Immature natural killer cell (primary cell): ENCODE data around the gene HSH2D. TPM values are rescaled to one million over a fixed set of nuclear protein-coding genes. Genes with fewer than 3 reads are reported as not detected.
A peak's percentile ranks its signal among the peaks of the same experiment; 100 is the strongest.
"Not testable (repeated sequence)": the region's sequence is repeated elsewhere in the genome, so short reads cannot be mapped to it uniquely, and the experiment has no call there.

Source experiments
- DNase-seq, 3 donors: peaks; one replicate each; pipeline ENCODE4 v3.0.0; 2022; ENCODE audit warnings: mixed read lengths in 1 of 3
- H3K27ac Mint-ChIP-seq, 6 donors: one replicate each; pipeline ENCODE4 v1.8.0; 2020; ENCODE audit warnings: mixed read lengths in 6 of 6, mild to moderate bottlenecking in 5 of 6, inconsistent platforms in 4 of 6, moderate library complexity in 3 of 6
- H3K27me3 Mint-ChIP-seq, 3 donors: one replicate each; pipeline ENCODE4 v1.8.0; 2020 to 2021; ENCODE audit warnings: low read depth in 3 of 3, mild to moderate bottlenecking in 3 of 3, mixed read lengths in 3 of 3, moderate library complexity in 3 of 3, inconsistent platforms in 1 of 3
- H3K36me3 Mint-ChIP-seq, 3 donors: one replicate each; pipeline ENCODE4 v1.8.0; 2020; ENCODE audit warnings: mixed read lengths in 3 of 3, inconsistent platforms in 2 of 3, mild to moderate bottlenecking in 2 of 3
- H3K4me1 Mint-ChIP-seq, 2 donors: one replicate each; pipeline ENCODE4 v1.8.0; 2020; ENCODE audit warnings: inconsistent platforms in 2 of 2, mild to moderate bottlenecking in 2 of 2, mixed read lengths in 2 of 2, moderate library complexity in 1 of 2
- H3K4me3 Mint-ChIP-seq, 5 donors: one replicate each; pipeline ENCODE4 v1.8.0; 2020; ENCODE audit warnings: mild to moderate bottlenecking in 5 of 5, mixed read lengths in 5 of 5, inconsistent platforms in 3 of 5, moderate library complexity in 3 of 5
- H3K9me3 Mint-ChIP-seq, 6 donors: one replicate each; pipeline ENCODE4 v1.8.0; 2020; ENCODE audit warnings: mild to moderate bottlenecking in 6 of 6, mixed read lengths in 6 of 6, inconsistent platforms in 4 of 6, moderate library complexity in 3 of 6
- polyA plus RNA-seq, 3 donors: library from polyadenylated mRNA; unstranded; fragments of 300-500 nt; fragmentation: Illumina TruSeq; gene quantifications; one replicate each; pipeline ENCODE4 v1.2.3, GENCODE V29; 2021

Gene HSH2D
- polyA plus RNA-seq, 3 donors from 2014 or later: 70.4 to 127 (median 97.4) TPM

DNA sequence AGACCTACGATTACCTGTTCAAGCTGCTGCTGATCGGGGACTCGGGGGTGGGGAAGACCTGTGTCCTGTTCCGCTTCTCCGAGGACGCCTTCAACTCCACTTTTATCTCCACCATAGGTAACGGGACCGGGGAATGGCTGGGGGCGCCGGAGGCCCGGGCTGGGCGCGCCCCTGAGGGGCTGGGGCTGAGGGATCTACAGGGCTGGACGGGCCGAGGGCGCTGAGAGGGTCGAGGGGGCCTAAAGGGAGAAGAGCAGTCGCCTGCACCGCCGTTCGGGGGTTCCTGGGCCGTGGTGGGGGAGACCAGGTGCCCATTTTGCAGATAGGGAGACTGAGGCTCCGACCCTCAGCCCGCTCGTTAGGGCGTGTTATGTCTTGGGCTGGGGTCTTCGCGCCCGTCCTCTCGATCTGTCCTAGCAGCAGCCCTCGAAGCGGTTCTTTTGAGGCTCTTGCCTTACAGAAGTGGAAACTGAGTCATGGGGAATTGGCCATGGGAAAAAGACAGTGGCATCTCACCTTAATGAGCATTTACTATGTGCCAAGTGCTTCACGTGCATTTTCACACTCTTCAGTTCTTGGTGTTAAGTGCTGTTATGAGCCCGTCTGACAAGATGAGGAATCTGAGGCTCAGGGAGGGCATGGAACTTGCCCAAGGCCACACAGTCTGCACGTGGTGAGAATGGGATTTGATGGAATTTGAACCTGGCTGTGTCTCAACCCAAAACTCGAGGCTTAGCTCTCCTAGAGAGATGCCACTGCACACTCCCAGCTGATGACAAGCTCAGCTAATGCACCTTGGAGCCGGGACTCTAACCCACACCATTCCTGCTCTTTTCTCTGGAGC, 31.4 kb upstream of the HSH2D start:
- Mint-ChIP-seq H3K36me3 (peaks cover 0 to 4% (median 3%) of the 10 kb centered on the region in 3 donors), H3K27ac (peak overlapping the region; percentile 95 to 99 (median 98)), H3K9me3 (no peaks in the 10 kb centered on the region), H3K27me3 (peaks cover 6 to 9% (median 8%) of the 10 kb centered on the region in 3 donors), H3K4me1 (peaks cover 44 to 57% of the 10 kb centered on the region in 2 donors), H3K4me3 (peak overlapping the region; percentile 95 to 98 (median 98))
- no peak for DNase-seq

DNA sequence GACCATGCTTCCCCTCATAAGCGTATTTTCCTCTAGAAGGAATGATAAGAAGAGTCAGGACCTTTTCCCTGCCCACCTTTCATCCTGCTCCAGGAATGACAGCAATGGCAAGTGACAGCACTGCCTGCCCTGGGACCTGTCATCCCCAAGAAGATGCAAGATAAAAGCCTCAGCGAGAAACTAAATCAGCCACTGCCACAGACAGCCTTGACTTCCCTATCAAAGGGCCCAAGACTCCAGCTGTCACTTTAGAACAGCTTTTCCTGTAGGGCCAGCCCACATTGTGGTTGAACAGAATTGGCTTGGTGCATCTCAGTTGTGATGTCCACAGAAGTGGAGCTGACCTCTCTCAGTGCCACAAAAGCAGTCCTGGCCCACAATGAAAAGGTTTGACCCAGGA, 30.7 kb upstream of the HSH2D start:
- H3K27me3 Mint-ChIP-seq: peaks cover 6 to 9% (median 8%) of the 10 kb centered on the region in 3 donors
- H3K4me3 Mint-ChIP-seq: peak overlapping the region; percentile 95 to 98 (median 98)
- H3K9me3 Mint-ChIP-seq: no peaks in the 10 kb centered on the region
- DNase-seq: no peak
- H3K4me1 Mint-ChIP-seq: peaks cover 51 to 64% of the 10 kb centered on the region in 2 donors
- H3K36me3 Mint-ChIP-seq: peaks cover 0 to 4% (median 3%) of the 10 kb centered on the region in 3 donors
- peak overlapping the region; percentile 95 to 99 (median 98) for H3K27ac Mint-ChIP-seq

DNA sequence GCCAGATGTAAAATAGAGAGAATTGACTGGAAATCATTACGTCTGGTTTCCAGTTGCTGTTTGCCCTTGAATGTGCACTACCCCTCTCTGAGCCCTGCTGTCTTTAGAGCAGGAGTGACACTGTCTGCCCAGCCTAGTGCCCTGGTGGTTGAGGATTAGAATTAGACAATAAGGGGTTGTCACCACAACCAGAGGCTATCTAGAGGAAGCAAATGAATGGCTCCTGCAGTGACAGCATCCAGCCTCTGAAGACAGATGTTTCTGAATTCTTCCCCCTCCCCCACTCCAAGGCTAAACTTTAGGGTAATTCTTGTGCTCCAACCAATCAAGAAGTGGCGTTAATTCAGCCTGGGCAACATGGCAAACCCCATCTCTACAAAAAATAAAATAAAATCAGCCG, 29.8 kb upstream of the HSH2D start:
- no peak for DNase-seq
- peak overlapping the region; percentile 52 to 71 (median 56) for H3K4me3 Mint-ChIP-seq
- peak overlapping the region; percentile 57 to 95 (median 70) for H3K27ac Mint-ChIP-seq
- H3K27me3 Mint-ChIP-seq: peaks cover 6 to 9% (median 8%) of the 10 kb centered on the region in 3 donors
- no peaks in the 10 kb centered on the region for H3K9me3 Mint-ChIP-seq
- peaks cover 0 to 9% (median 4%) of the 10 kb centered on the region in 3 donors for H3K36me3 Mint-ChIP-seq
- H3K4me1 Mint-ChIP-seq: peaks cover 60 to 73% of the 10 kb centered on the region in 2 donors

GRCh38 chr19:16115301-16116039, 28.0 kb upstream of the HSH2D start:
- peak overlapping the region in 2 of 5 donors; percentile 19 to 38 for H3K4me3 Mint-ChIP-seq
- peaks cover 3 to 14% (median 7%) of the 10 kb centered on the region in 3 donors for H3K36me3 Mint-ChIP-seq
- DNase-seq: no peak
- H3K27ac Mint-ChIP-seq: peak overlapping the region in 4 of 6 donors; percentile 55 to 85 (median 68)
- peaks cover 73 to 87% of the 10 kb centered on the region in 2 donors for H3K4me1 Mint-ChIP-seq
- peaks cover 6 to 10% (median 8%) of the 10 kb centered on the region in 3 donors for H3K27me3 Mint-ChIP-seq
- H3K9me3 Mint-ChIP-seq: no peaks in the 10 kb centered on the region

- H3K27me3 Mint-ChIP-seq: peaks cover 3 to 8% (median 8%) of the 10 kb centered on the region in 3 donors
- H3K4me3 Mint-ChIP-seq: peak overlapping the region in 2 of 5 donors; percentile 19 to 33
These were observed 27.4 kb upstream of the HSH2D start for GRCh38 chr19:16116067-16116466.

GRCh38 chr19:16117594-16118033, 25.9 kb upstream of the HSH2D start:
- peak overlapping the region; percentile 86 to 96 (median 92) for H3K27ac Mint-ChIP-seq
- H3K4me3 Mint-ChIP-seq: peak overlapping the region in 4 of 5 donors; percentile 31 to 64 (median 48)
- H3K9me3 Mint-ChIP-seq: no peaks in the 10 kb centered on the region
- DNase-seq: no peak
- H3K36me3 Mint-ChIP-seq: peaks cover 7 to 22% (median 10%) of the 10 kb centered on the region in 3 donors
- peaks cover 62 to 70% of the 10 kb centered on the region in 2 donors for H3K4me1 Mint-ChIP-seq
- peaks cover 0 to 2% (median 0%) of the 10 kb centered on the region in 3 donors for H3K27me3 Mint-ChIP-seq

More at GRCh38 chr19:16116067-16116466, 27.4 kb upstream of the HSH2D start:
- H3K27ac Mint-ChIP-seq: peak overlapping the region in 5 of 6 donors; percentile 52 to 85 (median 69)
- H3K36me3 Mint-ChIP-seq: peaks cover 3 to 14% (median 7%) of the 10 kb centered on the region in 3 donors
- no peaks in the 10 kb centered on the region for H3K9me3 Mint-ChIP-seq
- H3K4me1 Mint-ChIP-seq: peaks cover 71 to 85% of the 10 kb centered on the region in 2 donors
- no peak for DNase-seq

GRCh38 chr19:16118489-16119033, 24.9 kb upstream of the HSH2D start:
- Mint-ChIP-seq H3K4me3 (peak overlapping the region; percentile 50 to 89 (median 60)), H3K4me1 (peaks cover 55 to 61% of the 10 kb centered on the region in 2 donors), H3K27me3 (peaks cover 0 to 2% (median 2%) of the 10 kb centered on the region in 3 donors), H3K27ac (peak overlapping the region; percentile 86 to 96 (median 92)), H3K36me3 (peaks cover 7 to 26% (median 10%) of the 10 kb centered on the region in 3 donors), H3K9me3 (no peaks in the 10 kb centered on the region)
- peak; percentile 36 to 40 (median 39) for DNase-seq

GRCh38 chr19:16119075-16119857, 24.2 kb upstream of the HSH2D start:
- Mint-ChIP-seq H3K27ac (peak overlapping the region; percentile 86 to 96 (median 92)), H3K4me1 (peaks cover 52 to 59% of the 10 kb centered on the region in 2 donors), H3K4me3 (peak overlapping the region; percentile 46 to 89 (median 81)), H3K36me3 (peaks cover 7 to 28% (median 10%) of the 10 kb centered on the region in 3 donors)
- not testable (repeated sequence) for H3K9me3 Mint-ChIP-seq, H3K27me3 Mint-ChIP-seq
- DNase-seq: peak; percentile 49 to 61 (median 56)

GRCh38 chr19:16121141-16121540, 22.3 kb upstream of the HSH2D start:
- peaks cover 41 to 43% of the 10 kb centered on the region in 2 donors for H3K4me1 Mint-ChIP-seq
- peaks cover 0 to 2% (median 2%) of the 10 kb centered on the region in 3 donors for H3K27me3 Mint-ChIP-seq
- H3K9me3 Mint-ChIP-seq: no peaks in the 10 kb centered on the region
- no peak overlapping the region for H3K4me3 Mint-ChIP-seq
- peaks cover 4 to 26% (median 10%) of the 10 kb centered on the region in 3 donors for H3K36me3 Mint-ChIP-seq
- H3K27ac Mint-ChIP-seq: no peak overlapping the region
- no peak for DNase-seq

GRCh38 chr19:16121967-16122366, 21.5 kb upstream of the HSH2D start:
- H3K36me3 Mint-ChIP-seq: peaks cover 4 to 26% (median 10%) of the 10 kb centered on the region in 3 donors
- H3K9me3 Mint-ChIP-seq: no peaks in the 10 kb centered on the region
- DNase-seq: no peak
- H3K27ac Mint-ChIP-seq: peak overlapping the region in 4 of 6 donors; percentile 46 to 65 (median 53)
- peaks cover 2 to 3% (median 2%) of the 10 kb centered on the region in 3 donors for H3K27me3 Mint-ChIP-seq
- peaks cover 35 to 36% of the 10 kb centered on the region in 2 donors for H3K4me1 Mint-ChIP-seq
- H3K4me3 Mint-ChIP-seq: no peak overlapping the region

- H3K4me3 Mint-ChIP-seq: no peak overlapping the region
- peaks cover 6 to 7% of the 10 kb centered on the region in 2 donors for H3K4me1 Mint-ChIP-seq
- no peaks in the 10 kb centered on the region for H3K9me3 Mint-ChIP-seq
- H3K27ac Mint-ChIP-seq: no peak overlapping the region
- no peak for DNase-seq
- H3K27me3 Mint-ChIP-seq: peaks cover 0 to 3% (median 2%) of the 10 kb centered on the region in 3 donors
- H3K36me3 Mint-ChIP-seq: peaks cover 0 to 28% (median 8%) of the 10 kb centered on the region in 3 donors
These were observed 18.5 kb upstream of the HSH2D start for GRCh38 chr19:16124953-16125352.

DNA sequence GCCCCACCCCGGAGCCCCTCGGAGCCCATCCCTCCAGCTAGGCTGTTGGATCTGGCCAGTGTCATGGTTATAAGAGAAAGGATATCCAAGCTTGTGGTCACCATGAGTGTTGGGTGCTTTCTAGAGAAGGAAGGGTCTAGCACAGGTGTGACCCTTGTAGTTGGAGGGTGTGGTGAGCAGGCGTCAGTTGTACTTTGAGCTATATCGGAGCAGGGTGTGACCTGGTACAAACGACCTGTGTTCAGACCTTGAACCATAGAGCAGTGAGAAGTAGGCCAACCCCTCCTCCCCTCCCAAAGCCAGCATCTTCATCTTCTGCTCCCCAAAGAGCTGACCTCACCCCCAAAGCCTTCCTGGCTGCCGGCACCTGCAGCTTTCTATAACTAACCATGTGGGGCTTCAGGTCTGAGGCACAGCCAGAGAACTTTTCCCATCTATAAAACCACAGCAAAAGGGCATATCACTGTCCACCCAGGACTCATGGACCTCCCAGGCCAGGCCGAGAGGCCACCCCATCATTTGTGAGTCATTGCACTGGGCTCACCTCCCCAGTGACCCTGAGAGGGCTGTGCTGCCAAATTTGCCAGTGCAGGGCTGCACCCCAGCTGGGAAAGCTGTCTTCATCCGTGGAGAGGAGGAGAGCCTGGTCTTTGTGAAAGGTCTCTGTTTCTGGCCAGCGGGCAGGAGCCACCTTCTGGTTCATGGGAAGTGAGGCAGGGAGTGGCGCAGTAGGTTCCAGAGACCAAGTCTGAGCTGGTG, 17.6 kb upstream of the HSH2D start:
- no peak for DNase-seq
- H3K4me1 Mint-ChIP-seq: peaks cover 5 to 8% of the 10 kb centered on the region in 2 donors
- peak overlapping the region in 2 of 6 donors; percentile 21 to 42 for H3K27ac Mint-ChIP-seq
- peaks cover 0 to 3% (median 2%) of the 10 kb centered on the region in 3 donors for H3K27me3 Mint-ChIP-seq
- no peak overlapping the region for H3K4me3 Mint-ChIP-seq
- H3K36me3 Mint-ChIP-seq: peaks cover under 1 to 32% (median 12%) of the 10 kb centered on the region in 3 donors
- H3K9me3 Mint-ChIP-seq: no peaks in the 10 kb centered on the region
